LNCAP (cell line): ENCODE measurements around the gene C2CD2L.

ENCODE experiments used
- TF ChIP-seq, protein P1 (sequence below): fragments of 450-650 bp; IDR thresholded peaks from 2 replicates; pipeline ENCODE4 v1.5.1; 2017; ENCODE audit warnings: mild to moderate bottlenecking

The C2CD2L gene

DNA sequence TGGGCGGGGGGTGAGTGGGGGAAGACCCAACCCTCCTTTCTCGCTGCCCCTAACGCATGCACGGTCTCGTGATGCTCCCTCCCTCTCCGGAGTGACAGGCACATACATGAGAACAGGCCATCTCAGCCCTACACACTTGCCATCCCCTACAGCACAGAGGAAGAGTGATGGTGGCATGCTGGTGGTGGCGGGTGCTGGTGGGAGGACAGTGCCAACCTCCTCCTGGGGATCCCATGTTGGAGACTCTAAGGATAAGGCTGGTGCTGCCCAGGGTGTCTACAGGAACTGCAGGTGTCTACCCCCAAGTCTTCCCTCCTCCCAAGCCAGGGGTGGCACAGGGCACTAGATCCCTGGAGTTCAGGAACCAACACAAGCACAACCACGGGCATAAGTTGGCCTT is 54.7 kb downstream of the C2CD2L start:
- TF ChIP-seq, protein P1, sequence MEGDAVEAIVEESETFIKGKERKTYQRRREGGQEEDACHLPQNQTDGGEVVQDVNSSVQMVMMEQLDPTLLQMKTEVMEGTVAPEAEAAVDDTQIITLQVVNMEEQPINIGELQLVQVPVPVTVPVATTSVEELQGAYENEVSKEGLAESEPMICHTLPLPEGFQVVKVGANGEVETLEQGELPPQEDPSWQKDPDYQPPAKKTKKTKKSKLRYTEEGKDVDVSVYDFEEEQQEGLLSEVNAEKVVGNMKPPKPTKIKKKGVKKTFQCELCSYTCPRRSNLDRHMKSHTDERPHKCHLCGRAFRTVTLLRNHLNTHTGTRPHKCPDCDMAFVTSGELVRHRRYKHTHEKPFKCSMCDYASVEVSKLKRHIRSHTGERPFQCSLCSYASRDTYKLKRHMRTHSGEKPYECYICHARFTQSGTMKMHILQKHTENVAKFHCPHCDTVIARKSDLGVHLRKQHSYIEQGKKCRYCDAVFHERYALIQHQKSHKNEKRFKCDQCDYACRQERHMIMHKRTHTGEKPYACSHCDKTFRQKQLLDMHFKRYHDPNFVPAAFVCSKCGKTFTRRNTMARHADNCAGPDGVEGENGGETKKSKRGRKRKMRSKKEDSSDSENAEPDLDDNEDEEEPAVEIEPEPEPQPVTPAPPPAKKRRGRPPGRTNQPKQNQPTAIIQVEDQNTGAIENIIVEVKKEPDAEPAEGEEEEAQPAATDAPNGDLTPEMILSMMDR: no peak

DNA sequence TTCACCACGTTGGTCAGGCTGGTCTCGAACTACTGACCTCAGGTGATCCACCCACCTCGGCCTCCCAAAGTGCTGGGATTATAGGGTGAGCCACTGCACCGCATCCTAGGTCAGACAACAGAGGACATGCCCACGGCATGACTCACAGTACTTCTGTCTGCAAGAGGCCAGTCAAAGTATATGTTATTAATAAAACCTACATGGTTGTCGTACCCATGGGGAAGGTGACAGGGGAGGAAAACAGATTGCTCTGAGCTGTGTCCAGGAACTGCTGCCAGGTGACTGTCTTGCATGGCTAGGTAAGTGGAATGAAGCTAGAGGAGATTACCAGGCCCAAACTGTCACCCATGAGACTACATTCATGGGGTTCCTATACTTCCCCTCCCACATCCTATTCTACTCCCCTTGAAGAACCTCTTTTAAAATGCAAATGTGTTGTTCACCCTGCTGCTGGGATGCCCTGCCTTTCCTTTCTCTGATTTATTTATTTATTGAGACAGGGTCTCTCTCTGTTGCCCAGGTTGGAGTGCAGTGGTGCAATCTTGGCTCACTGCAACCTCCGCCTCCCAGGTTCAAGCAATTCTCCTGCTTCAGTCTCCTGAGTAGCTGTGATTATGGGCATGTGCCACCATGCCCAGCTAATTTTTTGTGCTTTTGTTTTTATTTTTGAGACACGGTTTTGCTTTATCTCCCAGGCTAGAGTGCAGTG is 59.4 kb downstream of the C2CD2L start:
- TF ChIP-seq, protein P1: no peak

DNA sequence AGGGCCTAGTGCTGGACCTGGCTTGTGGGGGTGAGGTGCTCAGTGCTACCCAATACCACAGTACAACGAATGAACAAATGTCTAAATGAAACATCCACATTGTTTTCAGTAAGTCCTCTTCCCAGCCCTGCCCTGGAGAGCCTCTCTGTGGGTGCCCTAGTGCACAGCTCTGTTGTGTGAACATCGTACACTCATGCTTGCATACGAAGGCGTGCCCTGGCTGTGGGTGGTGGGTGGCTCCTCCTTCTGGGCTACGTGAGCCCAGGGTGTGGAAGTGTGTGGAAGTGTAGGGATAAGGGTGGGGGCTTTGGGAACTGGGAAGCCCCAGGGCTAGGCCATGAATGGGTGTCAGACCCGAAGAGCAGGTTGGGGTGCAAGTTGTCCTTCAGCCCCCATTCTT is 60.8 kb downstream of the C2CD2L start:
- TF ChIP-seq, protein P1: no peak
